BJ (cell line): Measurements from ENCODE around the gene RCHY1. TPM values are rescaled to one million over a fixed set of nuclear protein-coding genes. Genes with fewer than 3 reads are reported as not detected.
"Not testable (repeated sequence)": the region's sequence is repeated elsewhere in the genome, so short reads cannot be mapped to it uniquely, and the experiment has no call there.

Source experiments
- CTCF ChIA-PET: fragments of 350-600 bp; formaldehyde crosslinking; extraction: SDS; loops from one replicate; lab custom pipeline; 2021; ENCODE audit warnings: antibody characterized with exemption, inconsistent platforms; lab: Yijun Ruan, JAX
- POLR2A ChIA-PET: fragments of 300-600 bp; sonication (Branson Sonifier 250); formaldehyde crosslinking; extraction: SDS; loops from one replicate; lab custom pipeline; 2021; ENCODE audit warnings: antibody characterized with exemption; lab: Charles Lee
- DNase-seq: peaks from one replicate; pipeline ENCODE4 v3.0.0-alpha.2; 2011; ENCODE audit warnings: low read depth
- H3K27me3 ChIP-seq: 2 replicates; pipeline ENCODE4 v1.6.0; 2011; ENCODE audit warnings: low read length; ENCODE audit not compliant: control insufficient read depth, insufficient read depth
- H3K36me3 ChIP-seq: 2 replicates; pipeline ENCODE4 v1.5.1; 2011; ENCODE audit warnings: low read length; ENCODE audit not compliant: control insufficient read depth, insufficient read depth
- H3K4me3 ChIP-seq: 2 replicates; pipeline ENCODE4 v1.5.1; 2011; ENCODE audit warnings: low read depth, mild to moderate bottlenecking, control low read depth, low read length
- CTCF ChIP-seq: IDR thresholded peaks from 2 replicates; pipeline ENCODE4 v1.5.1; 2011; ENCODE audit warnings: low read depth, mild to moderate bottlenecking, control low read depth, inconsistent platforms, low read length, moderate library complexity; ENCODE audit not compliant: insufficient read depth
- polyA plus RNA-seq: library from polyadenylated mRNA; depleted of rRNA; stranded (reverse); fragments of >200 nt; gene quantifications from 2 replicates; pipeline ENCODE4 v1.2.3, GENCODE V29; 2011

Gene RCHY1
- polyA plus RNA-seq, 1 experiment: 11.0 TPM

- TF ChIP-seq CTCF: no peak
- no peak overlapping the region for H3K4me3 ChIP-seq
- DNase-seq: peak; percentile 34
- ChIA-PET POLR2A (no interaction called here), CTCF (interaction anchor here (0.6 to 0.9 kb wide), 3 partner anchors 11 to 305 kb away, joined by 3 read pairs; no protein-coding TSS in a partner anchor)
- no peaks in the 10 kb centered on the region for H3K27me3 ChIP-seq
- no peaks in the 10 kb centered on the region for H3K36me3 ChIP-seq
These were observed 28.6 kb upstream of the RCHY1 start for GRCh38 chr4:75542824-75543223.

- POLR2A ChIA-PET, DNase-seq, H3K36me3 ChIP-seq, CTCF ChIA-PET, H3K4me3 ChIP-seq, H3K27me3 ChIP-seq: not testable (repeated sequence)
These were observed 23.1 kb upstream of the RCHY1 start for GRCh38 chr4:75537308-75537707.

GRCh38 chr4:75533926-75534325 lies 19.7 kb upstream of the RCHY1 start:
- H3K4me3 ChIP-seq, POLR2A ChIA-PET, H3K36me3 ChIP-seq, H3K27me3 ChIP-seq, DNase-seq, CTCF ChIA-PET: not testable (repeated sequence)

- H3K27me3 ChIP-seq, DNase-seq, POLR2A ChIA-PET, H3K4me3 ChIP-seq, H3K36me3 ChIP-seq: not testable (repeated sequence)
- CTCF ChIA-PET: interaction anchor here (0.6 kb wide), 1 partner anchor 346 kb away, joined by 3 read pairs; no protein-coding TSS in a partner anchor
These were observed 19.2 kb upstream of the RCHY1 start for GRCh38 chr4:75533339-75533887.

- H3K4me3 ChIP-seq, POLR2A ChIA-PET, H3K36me3 ChIP-seq, H3K27me3 ChIP-seq, DNase-seq: not testable (repeated sequence)
- CTCF ChIA-PET: interaction anchor here (0.7 kb wide), 1 partner anchor 11 kb away, joined by 3 read pairs; no protein-coding TSS in a partner anchor
These were observed 17.4 kb upstream of the RCHY1 start for GRCh38 chr4:75531536-75532143.

- ChIA-PET POLR2A (no interaction called here), CTCF (no interaction called here)
- Histone ChIP-seq H3K36me3 (peaks cover 1% of the 10 kb centered on the region), H3K27me3 (no peaks in the 10 kb centered on the region; the same call in 1 of the 2 replicates), H3K4me3 (no peak overlapping the region)
- no peak for TF ChIP-seq CTCF
- no peak for DNase-seq
These were observed 16.5 kb upstream of the RCHY1 start for GRCh38 chr4:75530556-75531322.

GRCh38 chr4:75527482-75527881 lies 13.3 kb upstream of the RCHY1 start:
- CTCF ChIA-PET: interaction anchor here (1.1 to 1.6 kb wide), 2 partner anchors 13 to 369 kb away, joined by 3 to 5 read pairs; no protein-coding TSS in a partner anchor
- no peak for TF ChIP-seq CTCF

More at GRCh38 chr4:75527482-75527881, 13.3 kb upstream of the RCHY1 start:
- H3K4me3 ChIP-seq: no peak overlapping the region
- peaks cover 1% of the 10 kb centered on the region for H3K36me3 ChIP-seq
- no peak for DNase-seq
- POLR2A ChIA-PET: interaction anchor here (0.6 kb wide), 1 partner anchor 28 kb away, joined by 3 read pairs; the partner anchor contains the start of gene ODAPH
- no peaks in the 10 kb centered on the region; the same call in 1 of the 2 replicates for H3K27me3 ChIP-seq
